Embryonic facial prominence (tissue), 1 donor: ENCODE results near the gene ACTN1.

ENCODE experiments used
- DNase-seq: peaks from one replicate; pipeline ENCODE4 v3.0.0-alpha.2; 2016; ENCODE audit errors: extremely low spot score

ACTN1 gene

GRCh38 chr14:68937471-68938270, 41.4 kb downstream of the ACTN1 start:
- no peak for DNase-seq

DNA sequence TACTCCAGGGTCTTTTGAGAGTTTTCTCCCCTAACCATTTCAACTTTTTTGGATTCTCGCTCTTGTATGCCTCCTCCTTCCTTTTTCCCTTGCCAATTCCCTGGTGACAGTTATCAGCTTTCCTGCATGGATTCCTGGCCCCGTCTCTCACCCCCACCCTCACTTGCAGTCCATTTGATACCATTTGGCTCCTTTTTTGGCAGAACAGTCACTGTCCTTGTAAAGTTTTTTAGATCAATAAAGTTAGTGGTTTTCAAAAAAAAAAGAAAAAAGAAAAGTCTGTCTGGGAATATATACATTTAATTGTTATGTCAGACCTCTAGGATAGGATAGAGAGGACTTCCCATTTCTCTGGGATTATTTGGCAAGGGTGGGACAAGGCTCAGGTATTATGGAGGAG, 42.1 kb downstream of the ACTN1 start:
- no peak for DNase-seq

- no peak for DNase-seq
Measured at GRCh38 chr14:68936476-68936875, 42.6 kb downstream of the ACTN1 start.

DNA sequence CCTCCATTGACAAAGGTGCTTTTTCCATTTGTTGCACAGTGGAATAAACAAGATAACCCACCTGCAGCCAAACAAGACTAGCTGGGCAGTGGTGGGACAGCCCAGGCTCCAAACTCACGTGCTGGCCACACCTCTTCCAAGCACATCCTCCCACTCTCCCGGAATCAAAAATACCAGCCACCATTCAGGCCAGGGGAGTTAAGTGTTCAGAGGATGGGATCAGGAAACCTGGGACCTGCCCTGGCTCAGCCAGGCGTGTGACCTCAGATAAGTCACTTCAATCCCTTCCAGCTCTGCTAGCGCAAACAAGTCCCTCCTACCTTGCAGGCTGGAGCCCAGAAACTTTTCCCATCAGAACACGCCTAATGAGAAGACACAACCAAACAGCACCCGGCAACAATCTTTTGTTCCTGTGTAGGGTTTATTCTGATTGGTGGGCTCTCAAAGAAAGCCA, 43.3 kb downstream of the ACTN1 start:
- no peak for DNase-seq

- DNase-seq, result no peak
Measured at GRCh38 chr14:68934066-68934465, 45.0 kb downstream of the ACTN1 start.

- no peak for DNase-seq
Measured at GRCh38 chr14:68932686-68933085, 46.4 kb downstream of the ACTN1 start.

DNA sequence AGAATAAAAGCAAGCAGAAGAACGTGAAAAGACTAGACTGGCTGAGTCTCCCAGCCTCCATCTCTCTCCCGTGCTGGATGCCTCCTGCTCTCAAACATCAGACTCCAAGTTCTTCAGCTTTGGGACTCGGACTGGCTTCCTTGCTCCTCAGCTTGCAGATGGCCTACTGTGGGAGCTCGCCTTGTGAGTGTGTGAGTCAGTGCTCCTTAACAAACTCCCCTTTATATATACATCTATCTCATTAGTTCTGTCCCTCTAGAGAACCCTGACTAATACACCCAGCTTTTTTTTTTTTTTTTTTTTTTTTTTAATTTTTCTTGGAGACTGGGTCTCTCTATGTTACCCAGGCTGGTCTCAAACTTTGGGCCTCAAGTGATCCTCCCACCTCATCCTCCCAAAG, 46.9 kb downstream of the ACTN1 start:
- DNase-seq, result no peak

DNA sequence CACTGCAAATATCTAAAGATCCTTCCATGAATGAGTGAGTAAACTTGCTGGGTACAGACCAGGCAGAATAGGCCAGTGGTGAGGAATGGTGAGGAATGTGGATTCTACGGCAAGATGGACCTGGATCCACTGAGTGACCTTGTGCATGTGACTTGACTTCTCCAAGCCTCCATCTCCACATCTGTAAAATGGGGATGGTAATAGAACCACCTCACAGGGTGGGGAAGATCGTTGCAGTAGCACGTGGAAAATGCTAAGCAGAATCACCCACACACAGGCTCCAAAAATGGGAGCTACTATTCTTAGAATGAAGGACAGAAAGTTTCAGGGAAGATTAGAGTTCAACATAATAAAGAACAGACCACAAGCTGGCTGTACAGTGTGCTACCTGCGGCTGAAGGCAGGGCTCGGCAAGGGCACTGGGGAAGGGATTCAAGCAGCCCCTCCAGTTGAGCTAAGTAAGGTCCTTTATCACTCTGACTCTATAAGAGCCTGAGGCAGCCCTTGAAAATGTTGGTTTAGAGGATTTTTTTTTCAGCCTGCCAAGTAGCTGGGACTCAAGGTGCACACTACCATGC, 47.5 kb downstream of the ACTN1 start:
- no peak for DNase-seq

DNA sequence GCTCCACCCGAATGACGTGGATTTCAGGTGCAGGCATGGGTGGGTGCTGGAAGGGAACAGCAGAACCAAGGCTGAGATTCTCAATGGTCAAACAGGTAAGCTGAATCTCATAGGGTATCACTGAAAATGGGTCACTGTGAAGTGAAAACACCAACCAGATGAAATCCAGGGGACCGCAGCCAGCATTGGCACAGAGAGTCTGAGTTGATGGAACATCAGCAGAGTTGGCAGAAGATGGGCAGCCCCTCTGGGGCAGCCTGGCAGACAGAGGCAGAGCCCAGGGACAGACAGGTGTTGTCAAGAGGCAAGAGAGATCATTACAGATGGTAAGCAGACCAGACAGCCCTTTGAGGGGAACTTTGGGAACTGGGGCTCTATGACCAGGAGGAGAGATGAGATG, 48.0 kb downstream of the ACTN1 start:
- DNase-seq, result no peak

GRCh38 chr14:68929623-68930307, 49.3 kb downstream of the ACTN1 start:
- no peak for DNase-seq

GRCh38 chr14:68928770-68929550, 50.1 kb downstream of the ACTN1 start:
- DNase-seq, result no peak

DNA sequence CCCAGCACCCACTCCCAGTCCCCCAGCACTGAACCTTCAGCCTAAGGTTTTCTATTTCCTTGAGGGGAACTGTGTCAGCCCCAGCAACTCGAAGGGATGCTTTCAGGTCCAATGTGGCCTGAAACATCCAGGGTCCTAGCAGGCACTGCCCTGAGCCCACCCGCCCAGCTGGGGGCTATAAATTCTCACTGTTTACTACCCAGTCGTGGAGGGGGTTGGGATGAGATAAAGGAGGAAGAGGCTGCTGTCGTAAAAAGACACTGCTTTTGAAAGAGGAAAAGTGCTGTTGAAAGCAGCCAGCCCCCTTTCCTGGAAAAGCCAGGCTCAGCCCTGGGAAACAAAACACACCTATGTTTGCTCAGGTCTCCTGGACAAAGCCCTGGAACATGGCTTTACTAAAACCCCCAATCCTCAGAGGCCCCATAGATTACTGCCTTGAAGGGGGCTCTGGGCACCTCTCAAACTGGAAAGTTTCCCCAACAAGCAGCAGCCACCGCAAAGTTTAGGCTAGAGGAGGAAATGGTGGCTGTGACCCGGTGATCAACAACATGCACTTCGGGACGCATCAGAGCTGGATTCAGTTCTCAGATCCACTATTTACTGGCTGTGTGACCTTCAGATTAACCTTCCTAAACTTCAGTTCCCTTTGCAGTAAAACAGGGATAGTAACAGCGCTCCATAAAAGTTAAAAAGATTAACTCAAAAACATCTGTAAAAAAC, 51.0 kb downstream of the ACTN1 start:
- DNase-seq, result no peak

GRCh38 chr14:68927089-68927488, 52.0 kb downstream of the ACTN1 start:
- DNase-seq, result no peak

- no peak for DNase-seq
Measured at GRCh38 chr14:68926236-68926635, 52.9 kb downstream of the ACTN1 start.

- DNase-seq, result no peak
Measured at GRCh38 chr14:68925373-68925772, 53.7 kb downstream of the ACTN1 start.

GRCh38 chr14:68924186-68925158, 54.6 kb downstream of the ACTN1 start:
- no peak for DNase-seq

DNA sequence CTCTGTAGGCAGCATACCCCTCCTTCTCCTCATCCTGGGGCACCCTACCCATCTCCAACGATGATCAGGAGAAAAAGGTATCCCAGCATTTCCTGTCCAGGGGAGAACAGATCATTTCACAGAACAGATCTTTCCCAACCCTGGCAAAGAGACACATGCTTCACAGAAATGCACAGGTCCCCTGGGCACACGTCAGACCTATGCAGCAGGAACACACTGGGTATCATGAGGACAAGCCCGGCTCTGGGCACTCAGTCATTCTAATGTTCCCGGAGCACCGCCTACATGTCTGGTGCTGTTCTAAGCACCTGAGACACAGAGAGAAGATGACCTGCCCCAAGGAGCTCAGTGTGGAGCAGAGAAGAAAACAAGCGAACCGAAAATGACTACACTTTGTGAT, 56.2 kb downstream of the ACTN1 start:
- DNase-seq, result no peak

- DNase-seq, result no peak
Measured at GRCh38 chr14:68922201-68922621, 56.9 kb downstream of the ACTN1 start.

- DNase-seq, result no peak
Measured at GRCh38 chr14:68921666-68922065, 57.4 kb downstream of the ACTN1 start.

DNA sequence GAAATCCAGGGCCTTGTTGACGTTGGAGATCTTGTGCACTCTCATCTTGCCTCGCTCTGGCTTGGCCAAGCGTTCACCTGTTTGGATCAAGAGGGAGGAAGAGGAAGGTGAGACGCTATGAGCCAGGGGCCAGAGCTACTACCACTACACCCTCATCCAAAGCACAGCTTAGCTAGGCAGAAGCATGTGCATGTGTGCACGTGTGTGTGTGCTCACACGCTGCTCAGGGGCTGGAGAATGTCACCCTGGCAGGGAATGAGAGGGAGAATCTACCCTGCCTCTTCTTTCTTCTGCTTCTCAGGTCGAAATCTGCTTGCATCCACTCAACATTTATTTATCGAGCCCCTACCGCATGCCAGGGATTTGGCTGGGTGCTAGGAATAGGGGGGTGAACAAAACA, 58.1 kb downstream of the ACTN1 start:
- no peak for DNase-seq
